HepG2 (cell line): ENCODE data around the gene HTR4. TPM values are rescaled to one million over a fixed set of nuclear protein-coding genes. Genes with fewer than 3 reads are reported as not detected.

ENCODE experiments used
- CTCF ChIP-seq: sonication (generic); formaldehyde crosslinking; IDR thresholded peaks from 2 replicates; pipeline ENCODE4 v1.5.0; 2020; ENCODE audit warnings: mild to moderate bottlenecking, missing genetic modification reagents, moderate library complexity
- HNRNPL ChIP-seq: fragments of 200-400 bp; formaldehyde crosslinking; IDR thresholded peaks from 2 replicates; pipeline ENCODE4 v1.6.1; 2017; ENCODE audit warnings: mild to moderate bottlenecking, low read depth, low read length
- HOXA5 ChIP-seq: sonication (generic); formaldehyde crosslinking; IDR thresholded peaks from 2 replicates; pipeline ENCODE4 v1.4.0; 2020; ENCODE audit warnings: missing genetic modification reagents
- NCOA2 ChIP-seq: sonication (generic); formaldehyde crosslinking; IDR thresholded peaks from 2 replicates; pipeline ENCODE4 v1.8.0; 2022; ENCODE audit warnings: inconsistent platforms
- NFKBIZ ChIP-seq: IDR thresholded peaks from 2 replicates; pipeline ENCODE4 v1.6.1; 2018; ENCODE audit warnings: missing genetic modification reagents, missing compliant biosample characterization
- NKX3-1 ChIP-seq: sonication (generic); formaldehyde crosslinking; IDR thresholded peaks from 2 replicates; pipeline ENCODE4 v1.5.0; 2020; ENCODE audit warnings: missing genetic modification reagents
- PHF8 ChIP-seq: sonication (generic); formaldehyde crosslinking; IDR thresholded peaks from 2 replicates; pipeline ENCODE4 v1.5.0; 2020; ENCODE audit warnings: missing genetic modification reagents
- PITX1 ChIP-seq: sonication (generic); formaldehyde crosslinking; IDR thresholded peaks from 2 replicates; pipeline ENCODE4 v1.5.1; 2020; ENCODE audit warnings: mild to moderate bottlenecking, missing genetic modification reagents
- POGZ ChIP-seq: sonication (generic); formaldehyde crosslinking; IDR thresholded peaks from 2 replicates; pipeline ENCODE4 v1.4.0; 2020; ENCODE audit warnings: mild to moderate bottlenecking, missing genetic modification reagents
- RAD51 ChIP-seq: fragments of 450-650 bp; IDR thresholded peaks from 2 replicates; pipeline ENCODE4 v1.6.1; 2016; ENCODE audit warnings: borderline replicate concordance
- SAP130 ChIP-seq: IDR thresholded peaks from 2 replicates; pipeline ENCODE4 v1.6.1; 2016; ENCODE audit warnings: low read depth
- SNAPC2 ChIP-seq: sonication (generic); formaldehyde crosslinking; IDR thresholded peaks from 2 replicates; pipeline ENCODE4 v1.8.1; 2022; ENCODE audit warnings: mild to moderate bottlenecking, missing genetic modification reagents
- SOX13 ChIP-seq, 3 experiments: fragments of 450-650 bp in 1 of 3; sonication (generic) in 1 of 3; formaldehyde crosslinking in 1 of 3; IDR thresholded peaks in 2 of 3; conservative IDR thresholded peaks in 1 of 3; 2 replicates each; pipeline versions ENCODE4 v1.5.0 to v1.6.1; 2016 to 2020; ENCODE audit warnings: antibody characterized with exemption in 1 of 3, mild to moderate bottlenecking in 1 of 3, missing compliant biosample characterization in 1 of 3, missing genetic modification reagents in 1 of 3, moderate library complexity in 1 of 3
- SRY ChIP-seq: sonication (generic); formaldehyde crosslinking; IDR thresholded peaks from 2 replicates; pipeline ENCODE4 v1.8.0; 2022; ENCODE audit warnings: mild to moderate bottlenecking, missing genetic modification reagents
- TERF1 ChIP-seq: sonication (generic); formaldehyde crosslinking; IDR thresholded peaks from 2 replicates; pipeline ENCODE4 v1.8.0; 2022; ENCODE audit warnings: mild to moderate bottlenecking, missing genetic modification reagents, moderate library complexity
- YEATS4 ChIP-seq: sonication (generic); formaldehyde crosslinking; IDR thresholded peaks from 2 replicates; pipeline ENCODE4 v1.4.0; 2020; ENCODE audit warnings: missing genetic modification reagents, borderline replicate concordance
- ZFP36 ChIP-seq: fragments of 150-350 bp; IDR thresholded peaks from 2 replicates; pipeline ENCODE4 v1.6.1; 2018; ENCODE audit warnings: borderline replicate concordance, low read length, low read depth; ENCODE audit not compliant: partially characterized antibody
- ZNF207 ChIP-seq: fragments of 450-650 bp; IDR thresholded peaks from 2 replicates; pipeline ENCODE4 v1.6.1; 2016; ENCODE audit warnings: antibody characterized with exemption, borderline replicate concordance
- ZNF232 ChIP-seq: sonication (generic); formaldehyde crosslinking; IDR thresholded peaks from 2 replicates; pipeline ENCODE4 v1.4.0; 2020; ENCODE audit warnings: missing genetic modification reagents, borderline replicate concordance
- ZNF235 ChIP-seq: sonication (generic); formaldehyde crosslinking; IDR thresholded peaks from 2 replicates; pipeline ENCODE4 v1.8.1; 2023; ENCODE audit warnings: mild to moderate bottlenecking, missing genetic modification reagents, borderline replicate concordance
- ZNF350 ChIP-seq: sonication (generic); formaldehyde crosslinking; IDR thresholded peaks from 2 replicates; pipeline ENCODE4 v1.4.0; 2020; ENCODE audit warnings: mild to moderate bottlenecking, low read depth, missing genetic modification reagents, borderline replicate concordance
- ZNF432 ChIP-seq: sonication (generic); formaldehyde crosslinking; IDR thresholded peaks from 2 replicates; pipeline ENCODE4 v1.5.0; 2020; ENCODE audit warnings: missing genetic modification reagents, mild to moderate bottlenecking, borderline replicate concordance
- ZNF580 ChIP-seq: IDR thresholded peaks from 2 replicates; pipeline ENCODE4 v1.6.1; 2016; ENCODE audit warnings: low read depth, borderline replicate concordance
- ZNF614 ChIP-seq: IDR thresholded peaks from 2 replicates; pipeline ENCODE4 v1.6.1; 2018; ENCODE audit warnings: missing biosample characterization, missing genetic modification reagents, inconsistent platforms, borderline replicate concordance
- ZNF644 ChIP-seq: IDR thresholded peaks from 2 replicates; pipeline ENCODE4 v1.6.1; 2016; ENCODE audit warnings: low read depth
- ZNF768 ChIP-seq: sonication (generic); formaldehyde crosslinking; IDR thresholded peaks from 2 replicates; pipeline ENCODE4 v1.4.0; 2020; ENCODE audit warnings: missing genetic modification reagents
- polyA plus RNA-seq, 8 experiments: library from polyadenylated mRNA; depleted of rRNA in 3 of 8; stranded (reverse) in 7 of 8; unstranded in 1 of 8; fragments of >200 nt; fragmentation: Illumina TruSeq in 4 of 8; extraction: Trizol in 4 of 8; gene quantifications; 2 replicates each; pipeline versions ENCODE4 v1.2.1 to v1.2.3, GENCODE V29; 2011 to 2016; ENCODE audit warnings: low read depth in 4 of 8, missing spikeins in 1 of 8, mixed read lengths in 1 of 8; ENCODE audit not compliant: insufficient read depth in 1 of 8
- total RNA-seq, 5 experiments: library from RNA; depleted of rRNA; stranded (reverse); fragments of >200 nt; fragmentation: Illumina TruSeq; extraction: Trizol; gene quantifications; 2 replicates each; pipeline ENCODE4 v1.2.3, GENCODE V29; 2016; ENCODE audit warnings: low read depth in 1 of 5
- TF ChIP-seq, protein P1 (sequence below): sonication (generic); formaldehyde crosslinking; IDR thresholded peaks from 2 replicates; pipeline ENCODE4 v1.4.0; 2020; ENCODE audit warnings: missing genetic modification reagents, borderline replicate concordance

The HTR4 gene
- total and polyA plus RNA-seq, 2 of the 13 experiments (the other 11 are each of a cell fraction or from before 2014, with no cell fraction given) = not detected

- no peak for TF ChIP-seq CTCF (CRISPR knock-in tag)
- no peak for TF ChIP-seq ZNF350 (CRISPR knock-in tag)
- TF ChIP-seq YEATS4 (CRISPR knock-in tag) = no peak
- peak; percentile 57; the same call in 1 of the 2 replicates for TF ChIP-seq PITX1
- TF ChIP-seq ZFP36 = no peak
- no peak for TF ChIP-seq RAD51
- TF ChIP-seq ZNF580 (CRISPR knock-in tag) = no peak
- no peak for TF ChIP-seq PHF8 (CRISPR knock-in tag)
- TF ChIP-seq HNRNPL = no peak
- no peak for TF ChIP-seq ZNF432 (CRISPR knock-in tag)
- TF ChIP-seq NCOA2 (CRISPR knock-in tag) = 0 out of 2 replicates have a peak, but pooled peaks have one; percentile 38
- no peak for TF ChIP-seq TERF1 (CRISPR knock-in tag)
- no peak for TF ChIP-seq ZNF235 (CRISPR knock-in tag)
- no peak for TF ChIP-seq NFKBIZ (CRISPR knock-in tag)
- no peak for TF ChIP-seq ZNF232 (CRISPR knock-in tag)
- TF ChIP-seq POGZ (CRISPR knock-in tag) = no peak
- no peak for TF ChIP-seq ZNF614 (CRISPR knock-in tag)
- TF ChIP-seq ZNF768 (CRISPR knock-in tag) = no peak
- TF ChIP-seq ZNF644 (CRISPR knock-in tag) = no peak
- no peak for TF ChIP-seq SOX13 (IDR thresholded peaks at IDR 0.05)
- peak in 1 of 2 experiments; percentile 63; a peak in 2 of 4 replicates for TF ChIP-seq SOX13 (CRISPR knock-in tag; conservative IDR thresholded peaks at IDR 0.05 in 1 of 2, IDR thresholded peaks at IDR 0.05 in 1 of 2)
- no peak for TF ChIP-seq SAP130 (CRISPR knock-in tag)
- no peak for TF ChIP-seq HOXA5
- TF ChIP-seq, protein P1, sequence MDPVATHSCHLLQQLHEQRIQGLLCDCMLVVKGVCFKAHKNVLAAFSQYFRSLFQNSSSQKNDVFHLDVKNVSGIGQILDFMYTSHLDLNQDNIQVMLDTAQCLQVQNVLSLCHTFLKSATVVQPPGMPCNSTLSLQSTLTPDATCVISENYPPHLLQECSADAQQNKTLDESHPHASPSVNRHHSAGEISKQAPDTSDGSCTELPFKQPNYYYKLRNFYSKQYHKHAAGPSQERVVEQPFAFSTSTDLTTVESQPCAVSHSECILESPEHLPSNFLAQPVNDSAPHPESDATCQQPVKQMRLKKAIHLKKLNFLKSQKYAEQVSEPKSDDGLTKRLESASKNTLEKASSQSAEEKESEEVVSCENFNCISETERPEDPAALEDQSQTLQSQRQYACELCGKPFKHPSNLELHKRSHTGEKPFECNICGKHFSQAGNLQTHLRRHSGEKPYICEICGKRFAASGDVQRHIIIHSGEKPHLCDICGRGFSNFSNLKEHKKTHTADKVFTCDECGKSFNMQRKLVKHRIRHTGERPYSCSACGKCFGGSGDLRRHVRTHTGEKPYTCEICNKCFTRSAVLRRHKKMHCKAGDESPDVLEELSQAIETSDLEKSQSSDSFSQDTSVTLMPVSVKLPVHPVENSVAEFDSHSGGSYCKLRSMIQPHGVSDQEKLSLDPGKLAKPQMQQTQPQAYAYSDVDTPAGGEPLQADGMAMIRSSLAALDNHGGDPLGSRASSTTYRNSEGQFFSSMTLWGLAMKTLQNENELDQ (CRISPR knock-in tag) = no peak
- no peak for TF ChIP-seq SRY
- TF ChIP-seq NKX3-1 (CRISPR knock-in tag) = no peak
- no peak for TF ChIP-seq ZNF207
- no peak for TF ChIP-seq SNAPC2 (CRISPR knock-in tag)
Measured at GRCh38 chr5:148488757-148489156, 165.6 kb downstream of the HTR4 start (continued).
